ENCODE data around the gene RTN4IP1.
"Not testable (repeated sequence)": the region's sequence is repeated elsewhere in the genome, so short reads cannot be mapped to it uniquely, and the experiment has no call there.

The RTN4IP1 gene

DNA sequence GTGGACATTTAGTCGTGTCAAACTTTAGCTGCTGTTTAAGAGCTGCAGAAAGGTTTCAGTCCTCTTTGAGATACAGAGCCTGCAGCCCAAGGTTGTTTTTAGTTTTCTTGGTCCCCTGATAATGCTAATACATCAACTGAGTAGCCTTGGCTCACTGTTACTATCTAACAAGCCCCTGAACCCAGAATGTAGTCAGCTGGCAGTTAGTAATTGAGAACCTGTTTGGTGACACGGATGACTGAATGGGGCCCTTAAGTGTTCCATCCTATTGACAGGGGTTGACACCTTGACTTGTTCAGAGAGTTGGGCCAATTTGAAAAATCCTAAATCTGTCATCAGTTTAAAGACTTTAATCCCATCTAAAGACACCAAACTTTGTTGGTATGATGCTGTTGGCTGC lies 2.8 kb downstream of the RTN4IP1 start:
- no peak for DNase-seq

DNA sequence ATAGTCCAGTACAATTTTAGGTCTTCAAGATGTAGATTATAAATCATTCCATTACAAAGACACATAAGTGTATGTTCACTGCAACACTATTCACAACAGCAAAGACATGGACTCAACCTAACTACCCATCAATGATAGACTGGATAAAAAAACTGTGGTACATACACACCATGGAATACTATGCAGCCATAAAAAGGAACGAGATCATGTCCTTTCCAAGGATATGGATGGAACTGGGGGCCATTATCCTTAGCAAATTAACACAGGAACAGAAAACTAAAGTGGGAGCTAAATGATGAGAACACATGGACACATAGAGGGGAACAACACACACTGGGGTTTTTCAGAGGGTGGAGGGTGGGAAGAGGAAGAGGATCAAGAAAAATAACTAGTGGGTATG lies 6.3 kb downstream of the RTN4IP1 start:
- DNase-seq = no peak

DNA sequence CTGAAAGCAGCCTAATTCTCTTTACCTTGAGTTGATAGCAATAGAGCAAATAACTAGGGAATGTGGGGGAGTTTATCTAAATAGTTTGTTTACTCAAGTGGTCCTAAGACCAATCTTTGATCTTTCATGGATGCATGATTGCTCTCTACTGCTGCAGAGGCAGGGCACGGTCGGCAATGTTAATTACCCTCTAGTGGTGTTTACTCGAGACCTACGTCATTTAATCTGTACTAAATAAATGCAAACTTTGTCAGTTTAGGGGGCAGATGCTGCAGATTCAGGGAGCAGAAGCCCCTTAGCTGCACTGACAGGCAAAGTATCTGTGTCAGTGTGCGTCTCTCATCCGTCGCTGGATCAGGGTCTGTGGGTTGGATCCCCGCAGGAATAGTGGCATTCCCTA lies 6.9 kb downstream of the RTN4IP1 start:
- no peak for DNase-seq

DNA sequence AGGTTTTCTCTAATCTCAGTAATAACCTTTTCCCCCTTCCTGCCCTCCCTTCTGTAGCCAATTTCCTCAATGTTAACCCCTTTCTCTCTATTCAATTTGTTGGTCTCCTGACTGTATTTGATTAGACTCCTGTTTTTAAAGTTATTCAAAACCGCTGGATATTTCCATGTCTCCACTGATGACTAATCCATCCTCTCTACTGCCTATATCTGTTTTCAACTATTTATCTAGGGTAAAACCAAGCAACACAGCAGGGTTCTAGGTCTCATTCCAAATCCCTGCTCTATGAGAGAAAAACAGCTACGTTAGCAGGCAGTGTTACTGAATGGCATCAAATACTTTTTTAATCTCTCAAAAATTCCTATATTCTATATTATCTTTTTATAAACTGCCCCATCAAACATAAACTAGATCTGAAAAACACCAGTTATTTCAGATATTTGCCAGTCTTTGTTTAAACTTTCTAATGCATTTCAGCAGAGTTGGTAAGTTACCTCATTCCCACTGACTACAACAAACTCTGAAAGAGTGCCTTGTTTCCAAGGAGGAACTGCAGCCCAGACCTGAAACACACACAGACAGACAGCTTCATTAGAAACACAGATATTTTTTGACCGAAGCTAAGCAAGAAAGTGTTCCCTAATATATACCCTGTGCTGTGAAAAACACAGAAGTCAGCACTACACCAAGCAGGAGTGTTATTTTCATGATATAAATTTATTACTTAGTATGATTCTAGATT lies 8.2 kb downstream of the RTN4IP1 start:
- no peak for DNase-seq

DNA sequence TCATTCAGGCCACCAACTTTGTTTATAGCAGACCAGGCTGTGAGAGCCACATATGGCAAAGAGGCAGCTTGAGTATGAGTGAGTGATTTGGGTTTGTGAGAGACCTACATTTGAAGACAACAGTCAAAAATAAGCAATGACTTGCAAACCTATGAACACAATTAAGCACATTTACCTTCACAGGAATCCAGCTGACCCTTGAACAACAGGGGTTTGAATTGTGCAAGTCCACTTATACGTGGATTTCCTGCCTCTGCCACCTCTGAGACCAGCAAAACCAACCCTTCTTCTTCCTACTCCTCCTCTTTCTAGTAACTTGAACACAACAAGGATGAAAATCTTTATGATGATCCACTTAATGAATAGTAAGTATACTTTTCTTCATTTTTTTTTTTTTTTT lies 10.1 kb downstream of the RTN4IP1 start:
- DNase-seq = no peak

DNA sequence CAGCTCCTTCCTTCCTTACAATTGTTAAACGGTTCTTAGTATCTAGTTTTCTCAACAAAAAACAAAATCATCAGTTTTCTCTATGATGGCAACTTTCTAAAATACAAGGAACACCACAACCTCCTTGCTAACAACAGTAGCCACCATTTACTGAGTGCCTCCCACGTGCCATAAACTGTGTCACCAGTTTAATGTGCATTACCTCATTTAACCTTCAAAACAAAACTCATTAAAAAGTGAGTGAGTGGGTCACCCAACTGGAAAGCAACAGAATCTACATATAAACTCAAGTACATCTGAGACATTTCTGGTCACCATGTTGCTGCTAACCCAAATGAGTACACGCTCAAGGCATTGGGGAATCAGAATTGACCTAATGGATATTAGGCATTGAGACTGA lies 11.0 kb downstream of the RTN4IP1 start:
- no peak for DNase-seq

DNA sequence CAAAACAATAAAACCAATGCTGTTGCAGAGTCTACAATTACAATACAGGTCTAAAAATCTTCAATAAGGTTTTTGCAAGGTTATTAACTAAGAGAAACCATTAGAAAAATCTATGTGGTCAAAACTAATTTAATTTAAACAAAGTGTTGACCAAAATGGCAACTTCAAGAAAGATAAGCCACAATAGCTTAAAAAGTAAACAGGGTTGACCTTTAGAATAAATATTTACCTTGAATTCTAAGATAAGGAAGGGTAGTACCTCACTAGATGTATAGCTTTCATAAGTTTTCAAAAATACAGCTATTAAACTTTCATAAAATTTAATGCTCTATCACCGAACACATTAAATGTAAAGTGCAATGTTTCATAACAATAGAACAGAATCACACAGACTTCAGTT lies 11.4 kb downstream of the RTN4IP1 start:
- no peak for DNase-seq

DNA sequence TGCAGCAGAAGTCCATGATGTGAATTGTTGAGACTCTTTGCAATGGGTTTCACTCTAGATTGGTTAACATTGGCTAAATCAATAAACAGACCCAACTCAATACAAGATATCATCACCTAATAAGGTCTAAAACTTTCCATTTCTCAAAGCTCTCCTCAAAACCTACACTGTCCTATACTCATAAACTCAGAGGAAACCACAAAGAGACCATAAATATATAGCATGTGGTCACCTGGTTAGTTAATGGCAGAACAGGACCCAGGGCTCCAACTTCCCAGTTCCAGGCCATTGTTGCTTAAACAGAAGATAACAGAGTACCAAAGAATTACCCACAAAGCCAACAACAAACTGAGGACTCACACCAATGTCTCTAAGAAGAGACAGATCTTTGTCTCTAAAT lies 12.0 kb downstream of the RTN4IP1 start:
- DNase-seq = no peak

DNA sequence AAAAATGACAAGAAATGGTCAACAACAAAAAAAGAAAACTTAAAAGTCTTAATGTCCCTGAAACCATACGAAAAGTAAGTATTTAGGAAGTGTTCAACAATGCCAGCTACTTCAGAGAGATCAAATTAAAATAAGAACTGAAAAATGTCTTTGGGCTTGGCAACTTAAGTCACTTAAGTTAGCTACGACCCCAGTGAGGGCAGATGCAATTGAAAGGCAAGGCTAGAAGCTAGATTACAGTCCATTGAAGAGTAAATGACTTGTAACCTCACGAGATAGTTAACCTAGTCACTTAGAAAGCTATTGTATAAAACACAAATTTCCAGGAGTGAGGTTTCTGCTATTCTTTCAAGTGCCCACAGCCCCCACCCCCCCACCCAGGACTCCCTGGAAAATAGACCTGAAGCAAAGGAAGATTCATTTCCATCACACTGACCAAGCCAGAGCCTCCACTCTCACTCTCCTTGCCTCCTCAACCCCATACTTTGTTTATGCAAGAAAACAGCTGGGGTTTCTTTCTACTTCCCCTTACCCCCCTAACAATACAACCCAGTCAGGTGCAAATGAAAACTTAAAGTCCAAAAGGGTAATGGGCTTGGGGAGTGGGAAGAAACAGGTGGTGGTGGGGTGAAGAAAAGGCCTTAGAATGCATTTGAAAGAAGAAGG lies 14.6 kb downstream of the RTN4IP1 start:
- DNase-seq = no peak

DNA sequence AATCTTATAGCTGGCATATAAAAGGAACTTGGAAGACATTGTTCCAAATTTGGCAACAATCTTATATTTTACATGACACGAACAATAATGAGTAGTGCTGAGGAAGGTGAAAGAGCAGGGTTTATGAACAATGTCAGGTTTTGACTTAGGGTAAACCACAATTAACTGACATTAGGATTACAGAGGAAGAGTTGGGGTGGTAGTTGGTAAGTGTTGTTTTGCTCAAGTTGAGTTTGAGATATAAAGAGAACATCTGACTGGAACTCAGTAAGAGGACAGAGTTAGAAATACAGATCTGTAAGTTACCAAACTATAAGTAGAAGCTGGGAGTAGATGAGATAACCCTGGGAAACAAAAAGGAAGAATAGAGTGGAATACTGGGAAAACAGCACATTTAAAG lies 15.1 kb downstream of the RTN4IP1 start:
- DNase-seq = no peak

DNA sequence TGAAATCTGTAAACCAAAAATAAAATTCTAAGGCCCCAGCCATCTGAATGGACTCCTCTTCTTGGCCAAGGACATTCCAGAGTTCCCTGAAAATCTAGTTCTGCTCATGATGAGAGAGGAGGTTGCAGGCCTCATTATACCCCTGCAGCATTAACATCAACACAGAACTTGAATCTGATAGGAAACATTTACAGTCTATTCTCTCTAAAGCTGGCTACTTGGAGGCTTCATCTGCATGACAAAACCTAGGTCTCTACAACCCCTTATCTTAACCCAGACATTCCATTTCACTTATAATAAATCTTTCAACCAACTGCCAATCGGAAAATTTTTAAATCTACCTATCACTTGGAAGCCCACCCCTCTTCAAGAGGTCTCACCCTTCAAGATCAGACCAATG lies 15.7 kb downstream of the RTN4IP1 start:
- DNase-seq = no peak

DNA sequence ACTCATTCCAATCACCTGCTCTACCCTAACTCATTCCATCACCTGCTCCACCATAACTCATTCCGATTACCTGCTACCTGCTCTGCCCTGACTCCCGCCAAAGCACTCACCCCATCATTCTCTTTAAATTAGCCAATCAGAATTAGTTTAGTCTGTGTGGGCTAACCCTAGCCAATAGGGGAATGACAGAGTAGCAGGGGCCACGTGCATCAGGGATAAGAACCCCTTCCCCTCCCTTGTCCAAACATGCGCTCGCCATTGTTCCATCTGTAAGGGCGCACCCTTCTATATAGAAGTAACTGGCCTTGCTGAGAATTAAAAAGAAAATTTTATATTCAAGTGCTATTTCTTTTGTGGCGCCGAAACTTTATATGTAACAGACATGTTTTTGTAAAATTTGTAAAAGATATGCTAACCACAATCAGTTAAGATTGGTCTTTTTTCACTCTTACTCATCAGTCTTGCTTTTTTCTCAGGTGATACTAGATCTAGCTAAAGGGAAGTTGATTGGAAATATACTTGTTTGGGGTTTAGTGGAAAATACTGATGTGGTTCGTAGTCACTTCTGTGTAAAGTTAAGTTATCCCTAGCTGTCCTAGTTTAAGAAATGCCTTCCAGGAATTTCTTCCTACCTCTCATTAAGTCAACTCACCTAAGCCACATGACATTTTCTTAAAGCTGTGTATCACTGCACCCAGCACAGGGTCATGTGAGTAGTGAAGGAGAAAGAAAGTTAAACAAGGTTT lies 16.5 kb downstream of the RTN4IP1 start:
- DNase-seq = no peak

DNA sequence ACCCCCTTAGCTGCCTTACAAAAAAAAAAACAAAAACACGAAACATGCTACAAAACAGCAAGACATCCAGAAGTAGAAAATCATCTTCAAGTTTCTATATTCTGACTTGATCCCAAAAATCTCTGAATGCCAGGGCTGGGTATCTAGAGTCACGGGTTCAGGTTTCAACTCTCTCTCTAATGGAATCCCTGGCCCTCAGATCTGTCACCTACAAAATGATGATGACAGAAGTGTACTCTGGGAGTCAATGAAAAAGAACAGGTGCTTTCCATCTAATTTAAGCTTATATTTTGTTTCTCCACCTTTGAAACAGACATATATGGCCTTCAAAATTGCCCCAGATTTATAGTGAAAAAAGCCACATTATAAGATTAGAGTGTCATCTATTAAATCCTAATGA lies 18.3 kb downstream of the RTN4IP1 start:
- DNase-seq = no peak

DNA sequence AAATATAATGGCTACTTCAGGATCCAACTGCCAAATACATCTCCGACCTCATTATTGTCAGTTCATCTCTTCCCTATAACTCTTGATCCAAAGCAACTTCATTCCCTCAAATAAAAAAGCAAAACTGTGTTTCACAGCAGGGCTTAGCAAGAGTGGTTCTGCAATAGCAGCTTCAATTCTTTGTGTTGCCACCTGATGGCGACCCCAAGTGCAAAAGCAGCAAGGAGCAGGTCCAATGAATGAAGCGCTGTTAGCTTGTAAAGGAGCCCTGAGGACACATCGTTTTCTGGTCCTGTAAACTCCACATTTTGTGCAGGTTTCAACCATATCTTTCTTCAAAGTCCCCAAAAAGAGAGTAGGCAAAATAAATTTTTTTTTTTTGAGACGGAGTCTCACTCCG lies 19.6 kb downstream of the RTN4IP1 start:
- DNase-seq = no peak

DNA sequence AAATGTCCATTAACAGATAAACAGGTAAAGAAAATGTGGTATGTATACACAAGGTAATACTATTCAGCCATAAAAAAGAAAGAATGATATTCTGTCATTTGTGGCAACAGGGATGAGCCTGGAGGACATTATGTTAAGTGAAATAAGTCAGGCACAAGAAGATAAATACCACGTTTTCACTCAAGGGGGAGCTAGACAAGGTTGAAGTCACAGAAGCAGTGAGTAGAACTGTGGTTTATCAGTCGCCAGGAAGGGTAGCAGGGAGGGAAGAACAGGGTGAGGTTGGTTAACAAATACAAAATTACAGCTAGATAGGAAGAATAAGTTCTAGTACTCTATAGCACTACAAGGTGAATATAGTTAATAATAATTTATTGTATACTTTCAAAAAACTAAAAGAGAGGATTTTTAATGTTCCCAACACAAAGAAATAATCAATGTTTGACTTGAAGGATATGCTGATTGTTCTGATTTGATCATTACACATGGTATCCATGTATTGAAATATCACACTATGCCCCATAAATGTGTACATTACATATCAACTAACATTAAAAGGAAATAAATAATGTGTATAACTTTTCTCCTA lies 21.1 kb downstream of the RTN4IP1 start:
- DNase-seq = no peak

DNA sequence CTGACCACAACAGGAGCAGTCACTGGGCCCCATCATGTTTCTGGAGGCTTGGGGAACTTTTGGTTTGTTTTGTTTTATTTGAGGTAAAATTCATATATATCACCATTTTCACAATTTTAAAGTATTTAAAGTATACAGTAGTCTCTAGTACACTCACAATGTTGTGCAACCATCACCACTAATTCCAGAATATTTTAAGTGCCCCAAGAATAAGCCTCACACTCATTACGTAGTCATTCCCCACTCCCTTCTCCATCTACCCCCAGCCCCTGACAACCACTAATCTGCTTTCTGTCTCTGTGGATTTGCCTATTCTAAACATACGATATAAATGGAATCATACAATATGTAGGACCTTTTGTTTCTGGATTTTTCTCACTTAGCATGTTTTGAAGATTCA lies 29.0 kb downstream of the RTN4IP1 start:
- DNase-seq = no peak

DNA sequence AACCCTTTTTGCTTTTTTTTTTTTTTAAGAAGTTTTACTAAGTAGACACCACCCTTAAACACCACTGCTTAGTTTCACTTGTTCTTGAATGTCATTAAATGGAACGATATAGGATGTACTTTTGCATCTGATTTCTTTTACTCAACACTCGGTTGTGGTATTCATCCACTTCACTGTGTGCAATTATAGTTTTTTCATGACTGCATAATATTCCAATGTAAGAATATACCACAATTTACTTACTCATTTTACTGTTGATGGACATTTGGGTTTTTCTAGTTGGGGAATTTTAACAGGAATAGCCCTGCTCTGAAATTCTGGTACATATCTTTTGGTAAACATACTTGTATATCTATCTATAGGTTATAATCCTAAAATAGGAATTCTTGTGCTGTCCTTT lies 29.9 kb downstream of the RTN4IP1 start:
- no peak for DNase-seq

DNA sequence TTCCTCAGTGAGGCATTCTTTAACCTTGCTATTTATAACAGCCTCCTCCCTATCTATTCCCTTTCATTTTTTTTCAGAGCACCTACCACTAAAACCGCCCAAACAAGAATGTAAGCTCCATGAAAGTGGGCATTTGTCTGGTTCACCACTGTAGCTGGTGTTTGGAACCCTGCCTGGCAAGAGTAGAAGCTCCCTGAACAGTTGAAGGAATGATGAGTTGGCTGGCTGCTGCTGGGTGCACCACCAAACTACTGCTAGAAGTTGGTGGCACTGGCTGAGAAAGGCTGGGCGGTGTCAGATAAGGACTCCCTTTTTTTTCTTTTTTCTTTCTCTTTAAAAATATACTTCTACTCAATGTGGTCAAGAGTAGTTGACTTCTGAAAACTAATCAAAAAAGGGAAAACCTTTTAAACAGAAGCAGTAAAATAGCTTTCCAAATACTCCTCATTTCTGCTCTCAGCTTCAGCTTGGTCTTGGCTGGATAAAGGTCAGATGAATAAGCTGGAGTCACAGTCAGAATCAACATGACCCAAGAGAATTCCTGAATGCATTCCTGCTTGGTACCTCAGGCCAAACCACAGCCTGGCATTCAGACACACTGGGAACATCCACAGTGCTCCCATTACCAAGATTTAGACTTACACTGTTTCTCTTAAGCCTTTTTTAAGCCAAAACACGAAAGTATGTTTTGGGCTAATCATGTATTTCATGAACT lies 38.0 kb downstream of the RTN4IP1 start:
- DNase-seq = no peak

DNA sequence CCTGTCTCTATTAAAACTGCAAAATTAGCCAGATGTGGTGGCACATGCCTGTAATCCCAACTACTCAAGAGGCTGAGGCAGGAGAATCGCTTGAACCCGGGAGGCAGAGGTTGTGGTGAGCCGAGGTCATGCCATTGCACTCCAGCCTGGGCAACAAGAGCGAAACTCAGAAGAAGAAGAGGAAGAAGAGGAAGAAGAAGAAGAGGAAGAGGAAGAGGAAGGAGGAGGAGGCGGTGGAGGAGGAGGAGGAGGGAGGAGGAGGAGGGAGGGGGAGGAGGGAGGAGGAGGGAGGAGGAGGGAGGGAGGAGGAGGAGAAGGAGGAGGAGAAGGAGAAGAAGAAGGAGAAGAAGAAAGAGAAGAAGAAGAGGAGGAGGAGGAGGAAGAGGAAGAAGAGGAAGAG lies 40.4 kb downstream of the RTN4IP1 start:
- not testable (repeated sequence) for DNase-seq

DNA sequence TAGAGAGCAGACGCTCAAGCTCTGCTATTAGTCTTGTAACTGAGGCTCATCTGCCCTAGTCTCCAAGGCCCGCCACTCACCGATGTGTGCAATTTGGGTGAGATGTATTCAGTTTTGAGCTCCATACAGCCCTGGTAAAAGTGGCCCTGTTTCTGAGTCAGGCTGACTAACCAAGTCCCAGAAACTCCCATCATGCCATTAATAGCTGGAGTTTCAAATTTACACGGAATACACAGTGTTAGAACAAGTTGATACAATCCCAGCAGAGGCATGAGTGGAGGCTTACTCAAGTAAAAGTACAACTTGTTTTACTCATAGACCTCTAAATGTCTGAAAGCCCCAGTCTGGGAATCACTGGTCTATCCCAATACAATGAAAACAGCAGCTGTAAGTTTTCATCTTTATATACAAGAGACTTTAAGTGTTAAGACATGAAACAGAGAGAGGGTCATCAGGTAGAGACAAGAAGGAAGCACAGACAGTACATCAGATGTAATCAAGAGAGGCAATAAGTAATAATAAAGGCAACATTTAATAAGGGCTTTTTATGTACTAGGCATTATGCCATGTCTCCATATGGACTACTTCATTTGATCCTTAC lies 42.4 kb downstream of the RTN4IP1 start:
- DNase-seq = no peak

DNA sequence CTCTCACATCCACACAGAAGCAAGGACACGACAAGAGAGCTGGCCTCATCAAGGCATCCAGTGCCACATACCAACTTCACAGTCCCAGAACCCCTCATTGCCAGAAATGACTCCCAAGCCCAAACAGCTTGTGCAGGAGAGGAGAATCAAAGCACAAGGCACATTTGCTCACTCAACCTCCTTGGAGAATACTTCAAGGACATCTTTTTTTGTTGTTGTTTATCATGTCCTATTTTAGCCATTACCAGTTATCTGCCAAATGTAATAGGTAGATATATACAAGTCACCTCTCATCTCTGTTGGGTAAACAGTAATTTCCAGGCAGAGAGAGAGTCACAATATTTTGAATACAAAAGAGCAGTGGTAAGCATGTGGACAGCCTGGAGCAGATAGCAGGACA lies 47.8 kb downstream of the RTN4IP1 start:
- DNase-seq = no peak

DNA sequence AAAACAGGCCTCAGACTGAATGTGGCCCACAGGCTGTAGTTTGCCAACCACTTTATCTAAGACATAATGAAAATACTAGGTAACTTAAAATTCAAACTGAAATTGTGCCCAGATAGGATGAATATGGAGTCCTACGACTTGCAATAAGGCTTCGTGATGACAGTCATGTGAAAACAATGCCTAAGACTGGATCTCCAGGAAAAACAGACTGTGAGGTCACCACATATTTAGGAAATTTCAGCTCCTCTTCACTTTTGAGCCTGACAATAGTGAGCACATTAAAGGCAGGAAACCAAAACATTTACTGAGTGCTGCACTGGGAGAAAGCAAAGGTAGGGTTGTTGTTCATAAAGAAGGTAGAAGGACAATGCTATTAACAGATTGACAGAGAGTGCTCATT lies 50.0 kb downstream of the RTN4IP1 start:
- DNase-seq = no peak
